Immature natural killer cell (primary cell): ENCODE results near the gene NIPSNAP2. TPM values are rescaled to one million over a fixed set of nuclear protein-coding genes. Genes with fewer than 3 reads are reported as not detected.
"Not testable (repeated sequence)": the region's sequence is repeated elsewhere in the genome, so short reads cannot be mapped to it uniquely, and the experiment has no call there.

Experiments used
- DNase-seq, 3 donors: peaks; one replicate each; pipeline ENCODE4 v3.0.0; 2022; ENCODE audit warnings: mixed read lengths in 1 of 3
- H3K27ac Mint-ChIP-seq, 6 donors: one replicate each; pipeline ENCODE4 v1.8.0; 2020; ENCODE audit warnings: mixed read lengths in 6 of 6, mild to moderate bottlenecking in 5 of 6, inconsistent platforms in 4 of 6, moderate library complexity in 3 of 6
- H3K27me3 Mint-ChIP-seq, 3 donors: one replicate each; pipeline ENCODE4 v1.8.0; 2020 to 2021; ENCODE audit warnings: low read depth in 3 of 3, mild to moderate bottlenecking in 3 of 3, mixed read lengths in 3 of 3, moderate library complexity in 3 of 3, inconsistent platforms in 1 of 3
- H3K36me3 Mint-ChIP-seq, 3 donors: one replicate each; pipeline ENCODE4 v1.8.0; 2020; ENCODE audit warnings: mixed read lengths in 3 of 3, inconsistent platforms in 2 of 3, mild to moderate bottlenecking in 2 of 3
- H3K4me1 Mint-ChIP-seq, 2 donors: one replicate each; pipeline ENCODE4 v1.8.0; 2020; ENCODE audit warnings: inconsistent platforms in 2 of 2, mild to moderate bottlenecking in 2 of 2, mixed read lengths in 2 of 2, moderate library complexity in 1 of 2
- H3K4me3 Mint-ChIP-seq, 5 donors: one replicate each; pipeline ENCODE4 v1.8.0; 2020; ENCODE audit warnings: mild to moderate bottlenecking in 5 of 5, mixed read lengths in 5 of 5, inconsistent platforms in 3 of 5, moderate library complexity in 3 of 5
- H3K9me3 Mint-ChIP-seq, 6 donors: one replicate each; pipeline ENCODE4 v1.8.0; 2020; ENCODE audit warnings: mild to moderate bottlenecking in 6 of 6, mixed read lengths in 6 of 6, inconsistent platforms in 4 of 6, moderate library complexity in 3 of 6
- polyA plus RNA-seq, 3 donors: library from polyadenylated mRNA; unstranded; fragments of 300-500 nt; fragmentation: Illumina TruSeq; gene quantifications; one replicate each; pipeline ENCODE4 v1.2.3, GENCODE V29; 2021

NIPSNAP2 gene
- 10 to 100 TPM; 37.6 to 58.6 (median 54.1) TPM for polyA plus RNA-seq

DNA sequence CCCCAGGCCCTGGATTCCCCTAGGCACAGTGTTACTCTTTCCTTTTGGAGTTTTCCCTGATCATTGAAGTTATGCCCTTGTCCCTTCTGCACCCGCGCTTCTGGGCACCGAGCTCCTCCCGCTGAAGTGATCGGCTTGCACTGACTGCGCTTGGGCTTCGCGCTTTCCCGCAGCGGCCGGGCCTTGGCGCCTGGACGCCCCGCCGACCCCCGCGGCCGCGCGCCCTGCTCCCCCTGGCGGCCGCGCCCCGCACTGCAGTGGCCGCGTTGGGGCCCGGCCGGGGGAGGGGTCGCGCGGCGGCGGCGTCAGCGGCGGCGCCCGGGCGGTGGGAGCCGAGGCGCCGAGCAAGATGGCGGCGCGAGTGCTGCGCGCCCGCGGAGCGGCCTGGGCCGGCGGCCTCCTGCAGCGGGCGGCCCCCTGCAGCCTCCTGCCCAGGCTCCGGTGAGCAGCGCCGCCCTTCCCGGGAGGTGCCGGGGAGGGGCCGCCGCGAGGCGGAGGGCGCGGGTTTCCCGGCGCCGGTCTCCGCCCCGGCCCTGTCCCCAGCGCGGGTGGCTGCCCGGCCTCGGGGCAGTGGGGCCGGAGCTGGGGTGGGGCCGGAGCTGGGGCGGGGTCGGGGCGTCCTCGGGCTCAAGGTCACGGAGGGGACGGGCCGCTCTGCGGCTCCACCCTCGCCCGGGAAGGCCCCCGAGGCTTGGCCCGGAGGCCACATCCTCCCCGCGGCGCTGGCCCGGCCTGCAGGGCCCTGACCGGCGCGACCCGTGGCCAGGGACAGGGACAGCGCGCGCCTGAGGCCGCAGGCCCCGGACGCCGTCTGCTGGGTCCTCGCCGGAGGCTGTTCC, at the start of gene NIPSNAP2:
Gene NIPSNAP2, plus strand, starts transcription at position 325 of the 839 bp plus-strand sequence. Its CDS starts 25 bp downstream, at position 350.
- Mint-ChIP-seq H3K27ac (peak within 1 kb of the TSS; percentile 79 to 92 (median 88)), H3K4me1 (peaks cover 32 to 43% of the 10 kb centered on the region in 2 donors), H3K4me3 (peak within 1 kb of the TSS; percentile 76 to 87 (median 85)), H3K9me3 (no peaks in the 10 kb centered on the region), H3K36me3 (peaks cover 0 to 5% (median 0%) of the 10 kb centered on the region in 3 donors), H3K27me3 (peaks cover 2 to 8% (median 3%) of the 10 kb centered on the region in 3 donors)
- DNase-seq = peak; percentile 67 to 72 (median 70)

DNA sequence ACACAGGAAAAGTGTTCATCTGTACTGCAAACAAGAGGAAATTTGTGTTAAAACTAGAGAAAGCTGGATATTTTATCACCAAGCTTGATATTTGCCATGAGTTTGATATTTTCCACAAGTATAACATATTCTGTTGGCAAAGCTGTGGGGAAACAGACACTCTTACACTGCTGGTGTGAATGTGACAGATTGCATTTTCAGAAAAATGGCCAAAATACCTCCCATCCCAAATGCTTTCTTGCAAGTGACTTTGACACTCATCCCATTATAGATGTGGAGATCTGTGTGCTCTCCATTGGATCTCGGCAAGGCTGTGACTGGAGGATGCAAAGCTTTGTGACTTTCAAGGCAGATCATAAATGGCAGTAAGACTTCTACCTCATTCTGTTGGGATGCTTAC, 46.6 kb upstream of the NIPSNAP2 start:
- Mint-ChIP-seq H3K27me3 (peaks cover 0 to 2% (median 0%) of the 10 kb centered on the region in 3 donors), H3K36me3 (peaks cover 0 to 7% (median 2%) of the 10 kb centered on the region in 3 donors), H3K4me1 (no peaks in the 10 kb centered on the region), H3K27ac (no peak overlapping the region), H3K4me3 (no peak overlapping the region), H3K9me3 (no peaks in the 10 kb centered on the region)
- DNase-seq = no peak

DNA sequence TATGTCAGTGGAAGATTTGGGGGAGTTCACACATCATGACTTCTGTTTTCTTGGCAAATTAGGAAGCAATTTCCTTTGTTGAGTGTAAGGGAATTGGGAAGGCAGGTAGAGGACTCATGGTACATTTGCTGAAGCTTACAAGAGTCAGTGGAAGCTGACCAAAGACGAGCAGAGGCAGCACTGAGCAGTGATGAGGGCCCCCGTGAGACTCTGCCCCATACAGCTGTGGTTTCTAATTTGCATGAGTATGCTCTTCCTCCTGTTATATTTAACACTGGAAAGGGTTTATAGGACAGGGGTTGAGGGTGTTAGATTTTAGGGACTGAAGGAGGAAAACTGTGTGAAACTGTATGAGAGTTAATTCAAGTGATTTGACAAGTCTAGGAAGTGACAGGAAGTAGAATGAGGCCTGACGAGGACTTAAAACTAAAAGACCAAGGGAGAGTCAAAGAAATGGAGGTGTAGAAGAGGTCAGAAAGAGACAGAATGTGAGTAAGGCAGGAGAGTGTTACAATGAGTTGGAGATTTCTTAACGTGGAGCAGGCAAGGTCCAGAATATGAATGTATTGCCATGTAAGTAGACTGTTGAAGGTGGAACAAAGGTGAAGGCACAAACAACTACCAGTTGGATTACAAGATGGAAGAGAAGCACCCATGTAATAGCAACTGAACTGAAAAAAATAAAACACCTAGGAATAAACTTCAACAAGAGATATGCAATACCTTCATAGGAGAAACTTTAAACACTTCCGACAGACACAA, 36.2 kb upstream of the NIPSNAP2 start:
- Mint-ChIP-seq H3K4me3 (no peak overlapping the region), H3K27ac (no peak overlapping the region), H3K27me3 (peaks cover 0 to 2% (median 2%) of the 10 kb centered on the region in 3 donors), H3K4me1 (no peaks in the 10 kb centered on the region), H3K36me3 (peaks cover 0 to 12% (median 6%) of the 10 kb centered on the region in 3 donors), H3K9me3 (no peaks in the 10 kb centered on the region)
- DNase-seq = no peak

DNA sequence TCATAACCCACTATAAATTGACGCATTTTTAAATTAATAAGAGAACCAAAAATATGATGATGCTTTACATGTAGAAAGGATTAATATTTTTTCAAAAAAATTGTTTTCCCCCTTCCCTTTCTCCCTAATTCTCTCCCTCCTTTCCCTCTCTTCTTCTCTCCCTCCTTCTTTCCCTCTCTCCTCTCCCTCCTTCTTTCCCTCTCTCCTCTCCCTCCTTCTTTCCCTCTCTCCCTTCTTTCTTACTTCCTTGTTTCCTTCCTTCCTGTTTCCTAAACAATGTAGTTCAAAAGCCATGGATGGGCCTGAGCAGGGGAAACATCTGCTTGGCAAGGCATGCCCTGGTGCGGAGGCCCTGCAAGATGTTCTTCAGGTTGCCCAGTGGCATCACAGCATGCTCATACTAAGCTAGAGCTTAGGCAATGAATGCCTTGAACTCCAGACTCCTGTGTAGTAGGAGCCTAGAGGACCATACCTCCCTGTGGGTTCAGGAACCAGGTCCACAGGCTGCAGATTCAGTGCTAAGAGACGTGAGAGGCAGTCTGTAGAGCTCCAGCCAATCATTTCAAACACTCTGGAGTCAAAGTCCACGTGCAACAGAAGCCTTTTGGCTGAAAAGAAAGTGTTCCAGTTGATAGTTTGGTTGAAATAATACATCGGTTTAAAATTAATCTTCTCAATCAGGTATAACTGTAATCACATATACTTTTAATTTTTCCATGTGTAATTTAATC, 32.8 kb upstream of the NIPSNAP2 start:
- Mint-ChIP-seq H3K27ac (no peak overlapping the region), H3K9me3 (peaks cover 0 to 6% (median 4%) of the 10 kb centered on the region in 6 donors), H3K4me3 (no peak overlapping the region), H3K27me3 (peaks cover 1 to 2% (median 2%) of the 10 kb centered on the region in 3 donors), H3K4me1 (no peaks in the 10 kb centered on the region), H3K36me3 (peaks cover 3 to 4% (median 4%) of the 10 kb centered on the region in 3 donors)
- no peak for DNase-seq

DNA sequence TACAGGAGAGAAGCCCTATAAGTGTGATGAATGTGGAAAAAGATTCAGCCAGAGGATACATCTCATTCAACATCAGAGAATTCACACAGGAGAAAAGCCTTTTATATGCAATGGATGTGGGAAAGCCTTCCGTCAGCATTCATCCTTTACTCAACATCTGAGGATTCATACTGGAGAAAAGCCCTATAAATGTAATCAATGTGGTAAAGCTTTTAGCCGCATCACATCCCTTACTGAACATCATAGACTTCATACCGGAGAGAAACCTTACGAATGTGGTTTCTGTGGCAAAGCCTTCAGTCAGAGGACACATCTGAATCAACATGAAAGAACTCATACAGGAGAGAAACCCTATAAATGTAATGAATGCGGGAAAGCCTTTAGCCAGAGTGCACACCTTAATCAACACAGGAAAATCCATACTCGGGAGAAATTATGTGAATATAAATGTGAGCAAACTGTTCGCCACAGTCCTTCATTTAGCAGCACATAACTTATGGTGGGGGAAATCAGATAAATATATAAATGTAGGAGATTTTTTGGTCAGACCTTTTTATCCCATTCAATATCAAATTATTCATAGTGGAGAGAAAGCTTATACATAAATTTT, 24.8 kb upstream of the NIPSNAP2 start:
- H3K27ac Mint-ChIP-seq = no peak overlapping the region
- H3K4me3 Mint-ChIP-seq = no peak overlapping the region
- no peak for DNase-seq
- no peaks in the 10 kb centered on the region for H3K4me1 Mint-ChIP-seq
- H3K27me3 Mint-ChIP-seq = peaks cover 0 to 2% (median 2%) of the 10 kb centered on the region in 3 donors
- peaks cover 9 to 18% (median 14%) of the 10 kb centered on the region in 3 donors for H3K36me3 Mint-ChIP-seq
- H3K9me3 Mint-ChIP-seq = peaks cover 23 to 41% (median 32%) of the 10 kb centered on the region in 6 donors

DNA sequence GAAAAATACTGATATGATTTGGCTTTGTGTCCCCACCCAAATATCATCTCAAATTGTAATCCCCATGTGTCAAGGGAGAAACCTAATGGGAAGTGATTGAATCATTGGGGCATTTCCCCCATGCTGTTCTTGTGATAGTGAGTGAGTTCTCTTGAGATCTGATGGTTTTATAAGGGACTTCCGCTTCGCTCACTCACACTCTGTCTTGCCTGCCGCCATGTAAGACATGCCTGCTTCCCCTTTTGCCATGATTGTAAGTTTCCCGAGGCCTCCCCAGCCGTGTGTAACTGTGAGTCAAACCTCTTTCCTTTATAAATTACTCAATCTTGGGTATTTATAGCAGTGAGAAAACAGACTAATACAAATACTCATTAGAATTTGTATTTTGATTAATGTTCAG, 17.8 kb upstream of the NIPSNAP2 start:
- H3K4me1 Mint-ChIP-seq = peaks cover 2% of the 10 kb centered on the region in 2 donors
- peaks cover 0 to 5% (median 1%) of the 10 kb centered on the region in 6 donors for H3K9me3 Mint-ChIP-seq
- H3K27me3 Mint-ChIP-seq = peaks cover 0 to 2% (median under 1%) of the 10 kb centered on the region in 3 donors
- no peak overlapping the region for H3K4me3 Mint-ChIP-seq
- peaks cover 0 to 4% (median 3%) of the 10 kb centered on the region in 3 donors for H3K36me3 Mint-ChIP-seq
- no peak overlapping the region for H3K27ac Mint-ChIP-seq
- DNase-seq = no peak

DNA sequence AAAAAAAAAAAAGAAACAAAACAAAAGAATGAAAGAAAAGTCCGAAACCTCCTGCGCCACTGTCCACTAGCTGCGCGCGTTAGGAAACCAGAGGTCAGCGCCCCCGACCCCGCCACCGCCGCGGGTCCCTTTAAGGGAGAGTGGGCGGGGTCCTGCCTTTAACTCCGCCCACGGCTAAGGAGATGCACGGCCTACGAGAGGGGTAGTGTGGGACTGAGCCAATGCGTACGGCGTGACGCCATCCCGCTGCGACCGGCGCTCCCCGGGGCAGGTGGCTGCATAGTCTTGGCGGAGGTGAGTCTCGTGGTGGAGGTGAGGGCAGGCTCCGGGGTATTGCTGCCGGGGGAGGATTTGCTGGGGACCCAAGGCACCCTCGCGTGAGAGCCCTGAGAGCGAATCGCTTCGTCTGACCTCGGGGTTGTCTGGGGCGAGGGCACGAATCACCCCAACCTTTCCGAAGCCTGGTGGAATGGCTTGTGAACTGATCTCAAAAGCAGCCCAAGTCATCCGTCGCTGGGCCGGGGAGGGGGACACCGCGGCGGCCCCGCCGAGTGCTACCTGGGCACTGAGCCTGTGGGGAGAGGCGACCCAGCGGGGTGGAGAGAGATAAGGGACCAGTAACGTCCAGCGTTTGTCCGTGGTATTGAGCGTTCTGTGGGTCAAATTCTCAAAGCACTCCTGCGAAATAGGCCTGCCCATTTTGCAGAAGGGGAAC, 12.6 kb upstream of the NIPSNAP2 start, which contains the start of gene MRPS17:
Gene MRPS17, plus strand, starts transcription at position 241 of the 715 bp plus-strand sequence. CDS start 1,319 bp downstream, outside the sequence.
- peak; percentile 88 to 90 (median 88) for DNase-seq
- peaks cover 0 to 4% (median 0%) of the 10 kb centered on the region in 3 donors for H3K36me3 Mint-ChIP-seq
- H3K27me3 Mint-ChIP-seq = peaks cover 0 to 4% (median 3%) of the 10 kb centered on the region in 3 donors
- H3K9me3 Mint-ChIP-seq = peaks cover 0 to 2% (median 0%) of the 10 kb centered on the region in 6 donors
- peak within 1 kb of the TSS; percentile 95 to 99 (median 98) for H3K4me3 Mint-ChIP-seq
- peak within 1 kb of the TSS; percentile 90 to 99 (median 97) for H3K27ac Mint-ChIP-seq
- peaks cover 17 to 26% of the 10 kb centered on the region in 2 donors for H3K4me1 Mint-ChIP-seq

DNA sequence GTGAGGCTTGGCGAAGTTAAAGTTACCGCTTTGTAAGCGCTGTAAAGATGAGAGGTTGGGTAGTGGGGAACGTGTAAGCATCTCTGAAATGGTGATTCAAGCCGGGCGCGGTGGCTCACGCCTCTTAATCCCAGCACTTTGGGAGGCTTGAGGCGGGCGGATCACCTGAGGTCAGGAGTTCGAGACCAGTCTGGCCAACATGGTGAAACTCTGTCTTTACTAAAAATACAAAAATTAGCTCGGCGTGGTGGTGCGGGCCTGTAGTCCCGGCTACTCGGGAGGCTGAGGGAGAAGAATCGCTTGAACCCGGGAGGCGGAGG, 12.1 kb upstream of the NIPSNAP2 start:
- peaks cover 17 to 26% of the 10 kb centered on the region in 2 donors for H3K4me1 Mint-ChIP-seq
- H3K4me3 Mint-ChIP-seq = peak overlapping the region; percentile 95 to 99 (median 98)
- not testable (repeated sequence) for DNase-seq, H3K9me3 Mint-ChIP-seq, H3K36me3 Mint-ChIP-seq, H3K27me3 Mint-ChIP-seq
- H3K27ac Mint-ChIP-seq = peak overlapping the region; percentile 90 to 99 (median 97)

DNA sequence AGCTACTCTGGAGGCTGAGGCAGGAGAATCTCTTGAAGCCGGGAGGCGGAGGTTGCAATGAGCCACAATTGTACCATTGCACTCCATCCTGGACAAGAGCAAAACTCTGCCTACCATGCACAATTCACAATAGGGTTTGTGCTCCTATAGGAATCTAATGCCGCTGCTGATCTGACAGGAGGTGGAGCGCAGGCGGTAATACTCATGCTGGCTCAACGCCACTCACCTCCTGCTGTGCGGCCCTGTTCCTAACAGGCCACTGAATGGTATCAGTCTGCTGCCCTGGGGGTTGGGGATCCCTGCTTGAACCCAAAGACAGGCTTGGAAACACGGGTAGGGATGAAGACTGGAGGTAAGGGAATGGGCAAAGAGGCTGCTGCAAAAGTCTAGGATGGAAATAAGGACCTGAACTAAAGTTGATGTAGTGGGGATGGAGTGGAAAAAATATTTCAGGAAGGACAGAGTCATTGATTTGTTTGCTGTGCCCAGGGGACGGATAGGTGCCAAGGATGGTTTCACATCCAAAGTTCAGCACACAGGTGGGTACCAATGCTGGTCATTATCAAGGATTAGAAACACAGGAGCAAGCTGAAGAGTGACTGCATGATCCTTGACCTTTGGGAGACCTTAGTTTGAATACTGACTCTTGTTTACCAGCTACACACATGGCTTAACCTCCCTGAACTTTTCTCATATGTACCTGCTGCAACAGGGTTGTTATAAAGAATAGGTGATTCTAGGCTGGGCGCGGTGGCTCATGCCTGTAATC, 10.5 kb upstream of the NIPSNAP2 start:
- Mint-ChIP-seq H3K4me1 (peaks cover 17 to 26% of the 10 kb centered on the region in 2 donors), H3K9me3 (peaks cover 0 to 2% (median 0%) of the 10 kb centered on the region in 6 donors), H3K27ac (peak overlapping the region in 3 of 6 donors; percentile 1 to 67 (median 57)), H3K36me3 (peaks cover 0 to 10% (median 0%) of the 10 kb centered on the region in 3 donors), H3K27me3 (peaks cover 3 to 5% (median 4%) of the 10 kb centered on the region in 3 donors), H3K4me3 (peak overlapping the region; percentile 10 to 99 (median 84))
- no peak for DNase-seq

DNA sequence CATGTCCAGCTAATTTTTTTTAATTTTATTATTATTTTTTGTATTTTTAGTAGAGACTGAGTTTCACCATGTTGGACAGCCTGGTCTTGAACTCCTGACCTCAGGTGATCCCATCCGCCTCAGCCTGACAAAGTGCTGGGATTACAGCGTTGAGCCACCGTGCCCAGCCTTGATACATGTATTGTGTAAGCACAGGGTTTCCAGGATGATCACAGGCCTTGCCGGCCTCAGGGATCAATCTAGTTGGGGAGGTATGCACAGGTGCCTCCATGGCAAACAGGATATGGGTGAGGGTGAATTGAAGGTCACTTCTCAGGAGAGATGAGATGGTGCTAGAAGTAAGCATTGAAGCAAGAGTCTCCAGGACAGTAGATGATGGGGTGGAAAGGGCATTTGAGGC, 7.2 kb upstream of the NIPSNAP2 start:
- Mint-ChIP-seq H3K4me1 (peaks cover 9 to 17% of the 10 kb centered on the region in 2 donors), H3K9me3 (no peaks in the 10 kb centered on the region), H3K27ac (no peak overlapping the region), H3K27me3 (peaks cover 0 to 3% (median 2%) of the 10 kb centered on the region in 3 donors), H3K36me3 (peaks cover 0 to 10% (median 0%) of the 10 kb centered on the region in 3 donors), H3K4me3 (no peak overlapping the region)
- DNase-seq = no peak

DNA sequence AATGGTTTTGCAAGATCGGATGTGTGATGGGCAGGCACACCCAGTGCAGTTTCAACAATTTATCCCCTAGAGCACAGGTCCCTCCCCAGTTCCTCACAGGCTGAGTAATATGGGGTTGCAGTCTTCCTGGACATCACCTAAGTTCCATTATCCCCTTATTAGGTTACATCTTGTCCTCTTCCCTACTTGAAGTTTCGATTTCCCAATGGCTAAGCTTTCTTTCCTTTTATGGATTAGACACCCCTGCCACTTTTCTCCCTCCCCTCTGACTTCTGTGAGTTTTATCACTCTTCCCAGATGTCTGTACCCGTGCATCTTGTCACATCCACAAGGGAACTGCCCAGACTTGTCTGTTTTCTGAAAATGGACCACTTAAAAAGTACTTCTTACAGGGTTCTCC, 2.4 kb upstream of the NIPSNAP2 start:
- peaks cover 0 to 7% (median 0%) of the 10 kb centered on the region in 3 donors for H3K36me3 Mint-ChIP-seq
- peak overlapping the region in 2 of 5 donors; percentile 8 to 62 for H3K4me3 Mint-ChIP-seq
- H3K4me1 Mint-ChIP-seq = peaks cover 22 to 31% of the 10 kb centered on the region in 2 donors
- H3K9me3 Mint-ChIP-seq = no peaks in the 10 kb centered on the region
- no peak for DNase-seq
- H3K27me3 Mint-ChIP-seq = peaks cover 3 to 8% (median 5%) of the 10 kb centered on the region in 3 donors
- no peak overlapping the region for H3K27ac Mint-ChIP-seq
